HEK293 (cell line): Measurements from ENCODE around the gene CUEDC1.
A peak's percentile ranks its signal among the peaks of the same experiment; 100 is the strongest.

Experiments
- CTCF ChIA-PET: fragments of 350-600 bp; formaldehyde crosslinking; extraction: SDS; loops from one replicate; lab custom pipeline; 2021; ENCODE audit warnings: antibody characterized with exemption; lab: Yijun Ruan, JAX
- POLR2A ChIA-PET: fragments of 300-600 bp; formaldehyde crosslinking; extraction: SDS; loops from one replicate; lab custom pipeline; 2020; ENCODE audit warnings: antibody characterized with exemption, inconsistent platforms; lab: Yijun Ruan, JAX
- H3K27ac ChIP-seq: fragments of 200-500 bp; sonication (Bioruptor generic); 2 replicates; pipeline ENCODE4 v1.5.1; 2014; ENCODE audit warnings: low read depth, low read length, control low read depth, inconsistent platforms; ENCODE audit errors: extremely low read depth
- H3K36me3 ChIP-seq, 2 experiments: fragments of 200-500 bp in 1 of 2; sonication (Bioruptor generic) in 1 of 2; 1 replicate in 1 of 2; 2 replicates in 1 of 2; pipeline ENCODE4 v1.5.1; 2014 to 2017; ENCODE audit warnings: inconsistent platforms in 2 of 2, low read length in 2 of 2; ENCODE audit not compliant: control insufficient read depth in 2 of 2, insufficient read depth in 1 of 2
- H3K4me1 ChIP-seq: fragments of 200-500 bp; sonication (Bioruptor generic); 2 replicates; pipeline ENCODE4 v1.5.1; 2014; ENCODE audit warnings: mild to moderate bottlenecking, low read length, inconsistent platforms; ENCODE audit not compliant: control insufficient read depth, insufficient read depth
- H3K4me3 ChIP-seq: 2 replicates; pipeline ENCODE4 v1.5.1; 2011; ENCODE audit warnings: low read depth, mild to moderate bottlenecking, control low read depth, low read length, moderate library complexity
- H3K9me3 ChIP-seq: fragments of 200-500 bp; sonication (Bioruptor generic); 2 replicates; pipeline ENCODE4 v1.5.1; 2014; ENCODE audit warnings: low read depth, low read length, inconsistent platforms; ENCODE audit not compliant: control insufficient read depth, insufficient read depth
- BCL6B ChIP-seq: fragments of 450-650 bp; formaldehyde crosslinking; IDR thresholded peaks from 2 replicates; pipeline ENCODE4 v1.5.1; 2017; ENCODE audit warnings: missing biosample characterization, missing genetic modification characterization
- GLIS1 ChIP-seq: fragments of 450-650 bp; formaldehyde crosslinking; IDR thresholded peaks from 2 replicates; pipeline ENCODE4 v1.5.1; 2016; ENCODE audit warnings: missing biosample characterization, missing genetic modification characterization
- GLIS2 ChIP-seq: fragments of 450-650 bp; formaldehyde crosslinking; IDR thresholded peaks from 2 replicates; pipeline ENCODE4 v1.5.1; 2016; ENCODE audit warnings: missing biosample characterization, missing genetic modification characterization
- KLF1 ChIP-seq: fragments of 450-650 bp; formaldehyde crosslinking; IDR thresholded peaks from 2 replicates; pipeline ENCODE4 v1.5.1; 2016; ENCODE audit warnings: missing biosample characterization, missing genetic modification characterization
- KLF17 ChIP-seq: fragments of 450-650 bp; formaldehyde crosslinking; IDR thresholded peaks from 2 replicates; pipeline ENCODE4 v1.5.1; 2016; ENCODE audit warnings: missing biosample characterization, missing genetic modification characterization
- SP7 ChIP-seq: fragments of 450-650 bp; formaldehyde crosslinking; IDR thresholded peaks from 2 replicates; pipeline ENCODE4 v1.5.1; 2016; ENCODE audit warnings: missing biosample characterization, missing genetic modification characterization
- ZBTB21 ChIP-seq: fragments of 450-650 bp; formaldehyde crosslinking; IDR thresholded peaks from 2 replicates; pipeline ENCODE4 v1.5.1; 2017; ENCODE audit warnings: missing biosample characterization, missing genetic modification characterization
- ZEB2 ChIP-seq: fragments of 450-650 bp; formaldehyde crosslinking; IDR thresholded peaks from 2 replicates; pipeline ENCODE4 v1.5.1; 2016; ENCODE audit warnings: missing biosample characterization, missing genetic modification characterization
- ZFP41 ChIP-seq: fragments of 450-650 bp; formaldehyde crosslinking; IDR thresholded peaks from 2 replicates; pipeline ENCODE4 v1.5.1; 2016; ENCODE audit warnings: missing biosample characterization, missing genetic modification characterization, borderline replicate concordance
- ZIC2 ChIP-seq: fragments of 450-650 bp; formaldehyde crosslinking; IDR thresholded peaks from 2 replicates; pipeline ENCODE4 v1.5.1; 2016; ENCODE audit warnings: missing biosample characterization, missing genetic modification characterization
- ZNF121 ChIP-seq: fragments of 450-650 bp; formaldehyde crosslinking; IDR thresholded peaks from 2 replicates; pipeline ENCODE4 v1.5.1; 2016; ENCODE audit warnings: missing biosample characterization, missing genetic modification characterization
- ZNF248 ChIP-seq: fragments of 450-650 bp; formaldehyde crosslinking; IDR thresholded peaks from 2 replicates; pipeline ENCODE4 v1.5.1; 2017; ENCODE audit warnings: missing biosample characterization, missing genetic modification characterization
- ZNF600 ChIP-seq: fragments of 450-650 bp; formaldehyde crosslinking; IDR thresholded peaks from 2 replicates; pipeline ENCODE4 v1.5.1; 2016; ENCODE audit warnings: missing biosample characterization, missing genetic modification characterization
- ZNF624 ChIP-seq: fragments of 450-650 bp; formaldehyde crosslinking; IDR thresholded peaks from 2 replicates; pipeline ENCODE4 v1.5.1; 2017; ENCODE audit warnings: missing biosample characterization, missing genetic modification characterization
- ZNF639 ChIP-seq: fragments of 450-650 bp; formaldehyde crosslinking; IDR thresholded peaks from 2 replicates; pipeline ENCODE4 v1.5.1; 2016; ENCODE audit warnings: missing biosample characterization, missing genetic modification characterization
- ZNF843 ChIP-seq: fragments of 450-650 bp; formaldehyde crosslinking; IDR thresholded peaks from 2 replicates; pipeline ENCODE4 v1.5.1; 2016; ENCODE audit warnings: missing biosample characterization, missing genetic modification characterization
- TF ChIP-seq, protein P1 (sequence below): fragments of 450-650 bp; formaldehyde crosslinking; IDR thresholded peaks from 2 replicates; pipeline ENCODE4 v1.5.1; 2016; ENCODE audit warnings: missing biosample characterization, missing genetic modification characterization
- TF ChIP-seq, protein P2 (sequence below): fragments of 450-650 bp; formaldehyde crosslinking; conservative IDR thresholded peaks from 2 replicates; pipeline ENCODE4 v1.5.1; 2016; ENCODE audit warnings: low read depth, missing biosample characterization, missing genetic modification characterization

Gene CUEDC1

DNA sequence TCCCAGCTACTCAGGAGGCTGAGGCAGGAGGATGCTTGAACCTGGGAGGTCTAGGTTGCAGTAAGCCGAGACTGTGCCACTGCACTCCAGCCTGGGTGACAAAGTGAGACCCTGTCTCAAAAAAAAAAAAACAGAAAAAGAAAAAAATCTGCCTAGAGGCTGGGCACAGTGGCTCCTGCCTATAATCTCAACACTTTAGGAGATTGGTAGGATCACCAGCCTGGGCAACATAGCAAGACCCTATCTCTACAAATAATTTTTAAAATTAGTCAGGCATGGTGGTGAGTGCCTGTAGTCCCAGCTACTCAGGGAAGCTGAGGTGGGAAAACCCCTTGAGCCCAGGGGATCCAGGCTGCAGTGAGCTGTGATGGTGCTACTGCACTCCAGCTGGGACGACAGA lies 17.7 kb downstream of the CUEDC1 start:
- POLR2A ChIA-PET = interaction anchor here (0.5 to 5.0 kb wide), 2 partner anchors 14 to 17 kb away, joined by 4 to 33 read pairs; partner anchors contain the start of gene CUEDC1
- H3K4me1 ChIP-seq = peaks cover 41% of the 10 kb centered on the region
- no peak overlapping the region for H3K27ac ChIP-seq
- TF ChIP-seq ZEB2 (tag by site-specific recombination) (no peak), ZNF121 (peak; percentile 80), ZNF624 (tag by site-specific recombination) (no peak), ZNF248 (tag by site-specific recombination) (no peak), BCL6B (tag by site-specific recombination) (no peak)
- TF ChIP-seq, all 188 proteins: peak for 1
- CTCF ChIA-PET = interaction anchor here (0.9 to 1.1 kb wide), 2 partner anchors 11 to 16 kb away, joined by 3 read pairs; no protein-coding TSS in a partner anchor
- Histone ChIP-seq H3K4me3 (no peak overlapping the region), H3K9me3 (no peaks in the 10 kb centered on the region), H3K36me3 (no peaks in the 10 kb centered on the region)

DNA sequence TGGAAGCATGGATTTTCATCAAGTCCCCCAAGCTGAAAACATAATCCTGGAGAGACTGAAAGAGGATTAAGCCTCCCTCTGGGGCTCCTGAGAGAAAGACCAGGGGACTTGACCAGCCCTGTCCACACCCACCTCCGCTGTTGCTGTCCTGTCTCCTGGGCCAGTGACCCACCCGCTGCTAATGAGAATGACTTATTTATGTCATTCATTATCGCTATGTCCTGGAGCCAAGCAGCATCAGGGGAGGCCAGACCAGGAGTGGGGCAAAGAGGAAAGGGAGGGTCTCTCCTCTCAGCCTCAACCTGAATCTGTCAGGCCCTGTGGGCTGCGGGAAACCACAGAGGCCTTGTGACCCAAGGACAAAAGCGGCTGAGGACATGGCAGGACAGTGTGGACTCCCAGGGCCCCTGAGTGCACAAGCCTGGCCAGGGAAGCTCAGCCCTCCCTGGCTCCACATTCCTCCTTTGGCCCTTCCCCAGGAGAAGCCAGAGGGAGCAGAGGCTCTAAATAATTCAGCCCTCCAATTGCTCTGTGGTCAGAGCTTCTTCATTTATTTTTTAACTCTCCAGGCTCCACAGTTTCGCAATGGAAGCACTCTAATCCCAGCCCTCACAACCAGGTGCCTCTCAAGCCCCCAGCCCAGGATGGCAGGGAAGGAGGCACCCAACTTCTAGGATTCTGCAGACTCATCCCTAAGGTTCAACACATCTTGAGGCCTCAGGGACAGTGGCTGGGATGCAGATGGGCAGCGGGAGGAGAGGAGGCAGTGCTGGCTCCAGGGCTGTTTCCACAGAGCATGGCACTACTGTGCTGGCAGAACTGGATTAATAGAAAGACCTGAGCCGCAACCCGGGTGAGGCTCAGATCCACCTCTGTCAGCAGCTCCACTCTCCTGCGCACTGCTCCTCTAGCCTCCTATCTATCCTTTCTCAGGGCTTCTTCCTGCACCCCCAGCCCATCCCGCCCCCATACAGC lies 19.1 kb downstream of the CUEDC1 start:
- POLR2A ChIA-PET = interaction anchor here (0.6 to 1.4 kb wide), 4 partner anchors 11 to 49 kb away, joined by 3 to 6 read pairs (median 4); no protein-coding TSS in a partner anchor

More for the DNA sequence above, 19.1 kb downstream of the CUEDC1 start:
- TF ChIP-seq ZNF600 (0 out of 2 replicates have a peak, but pooled peaks have one; percentile 58), ZNF639 (tag by site-specific recombination) (no peak), GLIS2 (tag by site-specific recombination) (0 out of 2 replicates have a peak, but pooled peaks have one; percentile 25), ZFP41 (no peak), SP7 (tag by site-specific recombination) (no peak), ZIC2 (tag by site-specific recombination) (peak; percentile 25; the same call in 1 of the 2 replicates), ZBTB21 (no peak), KLF1 (tag by site-specific recombination) (peak; percentile 24; the same call in 1 of the 2 replicates), ZNF843 (tag by site-specific recombination) (no peak), KLF17 (tag by site-specific recombination) (peak; percentile 53), GLIS1 (tag by site-specific recombination) (0 out of 2 replicates have a peak, but pooled peaks have one; percentile 22)
- TF ChIP-seq, protein P1, sequence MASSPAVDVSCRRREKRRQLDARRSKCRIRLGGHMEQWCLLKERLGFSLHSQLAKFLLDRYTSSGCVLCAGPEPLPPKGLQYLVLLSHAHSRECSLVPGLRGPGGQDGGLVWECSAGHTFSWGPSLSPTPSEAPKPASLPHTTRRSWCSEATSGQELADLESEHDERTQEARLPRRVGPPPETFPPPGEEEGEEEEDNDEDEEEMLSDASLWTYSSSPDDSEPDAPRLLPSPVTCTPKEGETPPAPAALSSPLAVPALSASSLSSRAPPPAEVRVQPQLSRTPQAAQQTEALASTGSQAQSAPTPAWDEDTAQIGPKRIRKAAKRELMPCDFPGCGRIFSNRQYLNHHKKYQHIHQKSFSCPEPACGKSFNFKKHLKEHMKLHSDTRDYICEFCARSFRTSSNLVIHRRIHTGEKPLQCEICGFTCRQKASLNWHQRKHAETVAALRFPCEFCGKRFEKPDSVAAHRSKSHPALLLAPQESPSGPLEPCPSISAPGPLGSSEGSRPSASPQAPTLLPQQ (tag by site-specific recombination) = no peak
- TF ChIP-seq, protein P2, sequence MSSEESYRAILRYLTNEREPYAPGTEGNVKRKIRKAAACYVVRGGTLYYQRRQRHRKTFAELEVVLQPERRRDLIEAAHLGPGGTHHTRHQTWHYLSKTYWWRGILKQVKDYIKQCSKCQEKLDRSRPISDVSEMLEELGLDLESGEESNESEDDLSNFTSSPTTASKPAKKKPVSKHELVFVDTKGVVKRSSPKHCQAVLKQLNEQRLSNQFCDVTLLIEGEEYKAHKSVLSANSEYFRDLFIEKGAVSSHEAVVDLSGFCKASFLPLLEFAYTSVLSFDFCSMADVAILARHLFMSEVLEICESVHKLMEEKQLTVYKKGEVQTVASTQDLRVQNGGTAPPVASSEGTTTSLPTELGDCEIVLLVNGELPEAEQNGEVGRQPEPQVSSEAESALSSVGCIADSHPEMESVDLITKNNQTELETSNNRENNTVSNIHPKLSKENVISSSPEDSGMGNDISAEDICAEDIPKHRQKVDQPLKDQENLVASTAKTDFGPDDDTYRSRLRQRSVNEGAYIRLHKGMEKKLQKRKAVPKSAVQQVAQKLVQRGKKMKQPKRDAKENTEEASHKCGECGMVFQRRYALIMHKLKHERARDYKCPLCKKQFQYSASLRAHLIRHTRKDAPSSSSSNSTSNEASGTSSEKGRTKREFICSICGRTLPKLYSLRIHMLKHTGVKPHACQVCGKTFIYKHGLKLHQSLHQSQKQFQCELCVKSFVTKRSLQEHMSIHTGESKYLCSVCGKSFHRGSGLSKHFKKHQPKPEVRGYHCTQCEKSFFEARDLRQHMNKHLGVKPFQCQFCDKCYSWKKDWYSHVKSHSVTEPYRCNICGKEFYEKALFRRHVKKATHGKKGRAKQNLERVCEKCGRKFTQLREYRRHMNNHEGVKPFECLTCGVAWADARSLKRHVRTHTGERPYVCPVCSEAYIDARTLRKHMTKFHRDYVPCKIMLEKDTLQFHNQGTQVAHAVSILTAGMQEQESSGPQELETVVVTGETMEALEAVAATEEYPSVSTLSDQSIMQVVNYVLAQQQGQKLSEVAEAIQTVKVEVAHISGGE (tag by site-specific recombination) = no peak
- Histone ChIP-seq H3K27ac (peak overlapping the region; percentile 37; the same call in 1 of the 2 replicates), H3K4me1 (peaks cover 30% of the 10 kb centered on the region), H3K4me3 (no peak overlapping the region), H3K9me3 (no peaks in the 10 kb centered on the region), H3K36me3 (no peaks in the 10 kb centered on the region)
- CTCF ChIA-PET = interaction anchor here (0.6 to 1.6 kb wide), 4 partner anchors 10 to 293 kb away, joined by 3 to 5 read pairs (median 4); no protein-coding TSS in a partner anchor
